ENCODE measurements around the gene NR5A2. TPM values are rescaled to one million over a fixed set of nuclear protein-coding genes. Genes with fewer than 3 reads are reported as not detected.
A peak's percentile ranks its signal among the peaks of the same experiment; 100 is the strongest.

Gene NR5A2
- total RNA-seq, 8 experiments from 2014 or later: 0.20 to 1.5 (median 0.96) TPM; not detected in 1

DNA sequence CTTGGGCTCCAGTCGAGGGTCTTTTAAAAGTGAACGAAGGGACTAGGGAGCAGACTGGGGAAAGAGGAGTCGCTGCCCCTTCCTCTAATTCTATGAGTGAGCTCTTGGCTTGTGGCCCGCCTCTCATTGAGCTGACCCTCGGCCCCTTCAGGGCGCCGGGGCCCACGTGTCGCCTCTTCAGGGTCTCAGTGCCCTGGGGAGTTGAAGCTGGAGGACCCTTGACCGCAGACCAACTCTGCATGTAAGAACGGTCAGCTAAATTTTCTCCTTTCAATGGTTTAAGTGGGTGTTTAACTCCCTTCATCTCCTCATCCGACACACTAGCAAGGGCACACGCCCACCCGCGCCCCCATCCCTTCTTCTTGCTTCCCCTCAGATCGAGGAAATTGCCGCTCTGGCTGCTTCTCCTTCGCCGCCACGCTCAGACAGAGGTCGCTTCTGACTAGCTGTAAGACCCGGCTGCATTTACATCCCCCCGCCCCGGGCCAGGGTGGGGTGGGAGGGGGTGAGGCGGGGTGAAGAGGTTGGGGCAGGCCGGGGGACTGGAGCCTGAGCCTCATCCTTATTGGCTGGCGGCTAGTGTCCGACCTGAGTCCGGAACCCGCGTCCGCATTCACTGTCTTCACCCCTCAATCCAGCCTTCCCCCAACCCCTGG, 10.9 kb downstream of the NR5A2 start:
- WGBS, 10 experiments: 0 to 60% (median 4%) methylated on average over 1 to 10 of the region's 32 CpGs; no CpG with 5 or more reads in 2 of the 10 experiments
- in situ Hi-C loops (cut with MboI; ENCODE audit: low pct_unique_long_range_greater_than_20kb in 2 of 9, low sequenced_read_pairs in 9 of 9, unreplicated experiment in 9 of 9): loop anchor here in 1 of 9 experiments (25.0 kb wide), 1 partner anchor 101 kb away; no protein-coding TSS in a partner anchor
- Histone ChIP-seq H3K4me1 (replicated peaks in 1 of 2) (peaks cover 26 to 48% of the 10 kb centered on the region in 2 donors), H3K27ac (no peak overlapping the region), H3K4me3 (peak overlapping the region; percentile 33 to 40 (median 37))
- peak in 5 of 8 experiments; percentile 49 to 75 (median 69) for ATAC-seq (replicated peaks in 6 of 8)

DNA sequence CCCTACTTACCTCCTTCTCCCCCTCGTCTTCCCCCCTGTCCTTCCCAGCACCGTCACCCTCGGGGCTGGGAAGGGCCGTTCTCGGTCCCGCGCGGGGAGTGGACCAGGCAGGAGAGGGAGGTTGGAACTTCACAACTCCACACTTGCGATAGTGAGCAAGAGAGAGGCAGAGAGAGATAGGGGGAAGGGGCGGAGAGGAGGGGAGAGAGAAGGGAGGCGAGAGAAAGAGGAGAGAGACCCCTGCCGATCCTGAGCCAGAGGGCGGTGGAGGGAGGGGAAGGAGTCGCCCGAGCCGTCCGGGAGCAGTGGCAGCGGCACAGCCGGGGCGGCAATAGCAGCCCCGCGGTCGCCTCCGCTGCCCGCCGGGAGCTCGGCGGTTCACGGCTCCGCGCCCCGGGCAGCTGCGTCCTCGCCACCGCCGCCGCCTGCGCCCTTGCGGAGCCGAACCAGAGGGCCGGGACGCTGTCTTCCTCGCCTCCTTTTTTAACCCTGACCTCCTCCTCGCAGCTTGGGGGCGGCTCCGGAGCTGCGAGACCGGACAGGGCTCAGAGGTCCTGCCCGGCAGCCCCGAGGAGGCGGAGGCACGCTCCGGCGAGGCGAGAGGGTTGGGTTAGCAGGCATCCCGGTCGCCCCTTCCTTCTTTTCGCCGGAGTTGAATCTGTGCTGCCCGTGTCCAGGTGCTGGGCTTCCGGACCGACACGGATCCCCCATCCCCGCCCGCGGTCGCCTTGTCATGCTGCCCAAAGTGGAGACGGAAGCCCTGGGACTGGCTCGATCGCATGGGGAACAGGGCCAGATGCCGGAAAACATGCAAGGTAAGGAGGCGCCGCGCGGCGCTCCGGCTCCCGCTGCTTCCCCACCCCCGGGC, 11.7 kb downstream of the NR5A2 start:
- ATAC-seq (replicated peaks in 6 of 8): peak; percentile 56 to 78 (median 72)
- WGBS, 10 experiments: 0 to 1% (median 0%) methylated on average over 1 to 27 of the region's 79 CpGs; no CpG with 5 or more reads in 5 of the 10 experiments
- H3K4me3 ChIP-seq: peak overlapping the region; percentile 33 to 40 (median 37)
- peaks cover 26 to 48% of the 10 kb centered on the region in 2 donors for H3K4me1 ChIP-seq (replicated peaks in 1 of 2)
- in situ Hi-C loops (cut with MboI; ENCODE audit: low pct_unique_long_range_greater_than_20kb in 2 of 9, low sequenced_read_pairs in 9 of 9, unreplicated experiment in 9 of 9): loop anchor here in 1 of 9 experiments (25.0 kb wide), 1 partner anchor 102 kb away; no protein-coding TSS in a partner anchor
- H3K27ac ChIP-seq: no peak overlapping the region

DNA sequence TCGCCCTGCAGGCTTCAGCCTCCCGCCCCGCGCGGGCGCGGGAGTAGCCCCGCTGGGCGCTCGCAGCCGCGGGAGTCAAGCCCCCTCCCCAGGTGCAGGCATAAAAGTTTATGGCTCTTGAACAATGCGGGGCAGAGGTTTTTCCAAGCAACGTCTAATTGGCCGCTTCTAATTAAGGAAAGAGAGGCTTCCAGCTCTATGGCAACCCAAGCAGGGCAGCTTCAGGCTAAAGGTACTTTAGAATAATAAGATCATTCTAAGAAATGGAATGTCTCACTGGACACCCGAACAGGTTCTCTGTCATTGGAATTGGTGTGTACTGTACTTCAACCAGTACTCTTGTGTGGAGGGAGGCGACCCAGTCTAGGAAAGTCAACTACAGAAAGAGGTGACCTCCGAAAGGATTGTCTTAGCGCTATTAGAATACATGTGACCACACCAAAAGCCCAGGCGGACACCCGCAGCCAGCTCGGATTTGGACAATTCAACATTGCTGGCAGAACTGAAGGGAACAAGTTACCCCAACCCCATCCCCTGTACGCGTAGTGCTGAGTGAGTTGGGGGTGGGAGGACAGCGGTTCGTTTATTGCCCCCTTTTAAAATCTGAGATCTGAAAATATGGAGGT, 12.5 kb downstream of the NR5A2 start:
- in situ Hi-C loops (cut with MboI; ENCODE audit: low pct_unique_long_range_greater_than_20kb in 2 of 9, low sequenced_read_pairs in 9 of 9, unreplicated experiment in 9 of 9): loop anchor here in 1 of 9 experiments (25.0 kb wide), 1 partner anchor 103 kb away; no protein-coding TSS in a partner anchor
- peak in 1 of 8 experiments; percentile 2 for ATAC-seq (replicated peaks in 6 of 8)
- Histone ChIP-seq H3K4me1 (replicated peaks in 1 of 2) (peaks cover 26 to 46% of the 10 kb centered on the region in 2 donors), H3K4me3 (peak overlapping the region; percentile 33 to 40 (median 37)), H3K27ac (no peak overlapping the region)
- WGBS, 10 experiments: 0 to 23% (median 4%) methylated on average over 1 to 11 of the region's 26 CpGs

DNA sequence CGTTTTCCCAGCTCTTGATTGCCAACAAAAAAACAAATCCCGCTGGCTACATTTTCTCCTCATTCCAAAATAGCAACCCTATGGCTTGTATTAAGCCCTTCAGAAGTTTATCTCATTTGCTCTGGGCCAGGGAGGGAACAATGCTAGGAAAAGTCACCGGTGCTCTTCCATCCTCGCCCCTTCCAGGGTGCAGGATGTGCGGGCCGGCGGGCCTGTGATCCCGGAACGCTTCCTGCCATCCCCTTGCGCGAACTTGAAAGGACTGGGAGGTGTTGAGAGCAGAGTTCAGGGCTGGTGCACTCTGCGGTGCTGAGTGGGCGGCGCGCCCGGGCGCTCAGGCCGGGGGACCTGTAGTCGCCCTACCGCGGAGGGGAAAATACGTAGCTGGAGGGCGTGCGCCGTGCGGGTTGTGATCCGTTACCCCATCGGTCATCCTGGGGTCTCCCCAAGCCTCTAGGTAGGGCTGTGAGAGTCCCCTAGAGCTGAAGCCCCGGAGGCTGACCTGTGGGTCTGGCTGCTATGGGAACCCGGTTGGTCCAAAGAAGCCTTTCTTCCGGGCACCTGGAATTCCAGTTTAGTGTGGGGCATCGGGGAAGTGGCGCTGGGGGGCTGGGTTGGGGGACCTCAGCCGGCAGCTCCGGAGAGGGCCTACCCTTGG, 13.1 kb downstream of the NR5A2 start:
- Histone ChIP-seq H3K27ac (no peak overlapping the region), H3K4me1 (replicated peaks in 1 of 2) (peaks cover 21 to 39% of the 10 kb centered on the region in 2 donors), H3K4me3 (peak overlapping the region in 2 of 5 donors; percentile 1)
- ATAC-seq (replicated peaks in 6 of 8): no peak
- in situ Hi-C loops (cut with MboI; ENCODE audit: low pct_unique_long_range_greater_than_20kb in 2 of 9, low sequenced_read_pairs in 9 of 9, unreplicated experiment in 9 of 9): loop anchor here in 1 of 9 experiments (25.0 kb wide), 1 partner anchor 103 kb away; no protein-coding TSS in a partner anchor
- 0 to 8% (median 0%) methylated on average over 1 to 28 of the region's 35 CpGs; no CpG with 5 or more reads in 2 of the 10 experiments for WGBS, 10 experiments

DNA sequence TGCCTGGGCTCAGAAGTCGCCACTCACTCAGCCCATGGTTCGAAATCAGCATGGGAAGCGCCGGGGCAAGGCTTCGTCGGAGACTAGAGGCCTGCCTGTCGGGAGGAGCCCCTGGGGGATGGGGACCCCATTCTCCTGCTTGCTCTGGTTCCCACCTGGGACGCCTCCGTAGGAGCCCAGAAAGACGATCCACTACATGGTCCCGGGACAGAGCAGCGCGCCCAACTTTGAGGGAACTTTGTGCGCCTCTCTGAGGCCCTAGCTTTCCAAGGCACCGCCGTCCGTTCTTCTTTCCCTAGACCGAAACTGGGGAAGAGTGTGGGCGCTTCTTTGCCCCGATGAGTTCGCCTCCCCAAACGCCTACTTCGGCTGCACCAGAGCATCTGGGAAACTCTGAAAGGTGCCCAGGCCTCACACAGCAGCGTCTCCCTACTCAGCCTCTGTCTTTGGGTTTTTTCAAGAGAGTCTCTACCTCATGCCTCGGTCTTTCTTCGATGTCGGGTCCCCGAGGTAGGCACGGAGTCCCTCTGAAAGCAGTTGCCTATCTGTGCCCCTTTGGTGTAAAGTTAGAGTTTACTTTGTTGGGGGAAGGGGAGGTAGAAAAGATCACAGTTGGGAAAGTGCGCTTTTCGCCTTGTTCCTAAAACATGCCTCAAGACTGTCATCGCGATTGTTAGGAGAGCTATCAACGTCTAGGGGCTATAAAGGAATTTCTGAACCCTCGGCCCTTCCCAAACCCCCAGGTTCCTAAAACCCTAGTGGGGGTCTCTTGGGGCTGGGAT, 14.0 kb downstream of the NR5A2 start:
- in situ Hi-C loops (cut with MboI; ENCODE audit: low pct_unique_long_range_greater_than_20kb in 2 of 9, low sequenced_read_pairs in 9 of 9, unreplicated experiment in 9 of 9): loop anchor here in 1 of 9 experiments (25.0 kb wide), 1 partner anchor 104 kb away; no protein-coding TSS in a partner anchor
- 7 to 40% (median 29%) methylated on average over 2 to 31 of the region's 35 CpGs; no CpG with 5 or more reads in 2 of the 10 experiments for WGBS, 10 experiments
- peaks cover 21 to 35% of the 10 kb centered on the region in 2 donors for H3K4me1 ChIP-seq (replicated peaks in 1 of 2)
- H3K27ac ChIP-seq: no peak overlapping the region
- no peak overlapping the region for H3K4me3 ChIP-seq
- no peak for ATAC-seq (replicated peaks in 6 of 8)

DNA sequence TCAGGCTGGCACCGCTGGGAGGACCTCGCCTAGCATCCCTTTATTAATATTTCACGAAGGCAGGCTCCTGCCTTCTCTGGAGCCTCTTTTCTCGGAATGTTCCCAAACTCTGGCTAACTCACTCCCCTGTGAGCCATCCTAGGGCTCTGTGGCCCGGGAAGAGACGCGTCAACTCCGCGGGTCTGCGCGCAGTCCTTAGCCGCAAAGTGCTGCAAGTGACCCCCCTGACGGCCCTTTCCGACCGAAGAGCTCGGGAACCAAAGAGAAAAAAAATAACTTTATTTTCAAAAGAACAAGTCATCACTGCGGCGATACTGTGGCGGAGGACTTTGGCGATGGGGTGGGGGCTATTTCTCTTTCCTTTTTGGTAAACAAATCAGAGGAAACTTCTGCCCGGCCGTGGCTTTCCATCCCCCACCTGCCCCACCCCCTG, 14.6 kb downstream of the NR5A2 start:
- peaks cover 21 to 35% of the 10 kb centered on the region in 2 donors for H3K4me1 ChIP-seq (replicated peaks in 1 of 2)
- H3K4me3 ChIP-seq: no peak overlapping the region
- in situ Hi-C loops (cut with MboI; ENCODE audit: low pct_unique_long_range_greater_than_20kb in 2 of 9, low sequenced_read_pairs in 9 of 9, unreplicated experiment in 9 of 9): loop anchor here in 1 of 9 experiments (25.0 kb wide), 1 partner anchor 105 kb away; no protein-coding TSS in a partner anchor
- H3K27ac ChIP-seq: no peak overlapping the region
- no peak for ATAC-seq (replicated peaks in 6 of 8)
- 0 to 19% (median 4%) methylated on average over 1 to 16 of the region's 22 CpGs; no CpG with 5 or more reads in 2 of the 10 experiments for WGBS, 10 experiments

DNA sequence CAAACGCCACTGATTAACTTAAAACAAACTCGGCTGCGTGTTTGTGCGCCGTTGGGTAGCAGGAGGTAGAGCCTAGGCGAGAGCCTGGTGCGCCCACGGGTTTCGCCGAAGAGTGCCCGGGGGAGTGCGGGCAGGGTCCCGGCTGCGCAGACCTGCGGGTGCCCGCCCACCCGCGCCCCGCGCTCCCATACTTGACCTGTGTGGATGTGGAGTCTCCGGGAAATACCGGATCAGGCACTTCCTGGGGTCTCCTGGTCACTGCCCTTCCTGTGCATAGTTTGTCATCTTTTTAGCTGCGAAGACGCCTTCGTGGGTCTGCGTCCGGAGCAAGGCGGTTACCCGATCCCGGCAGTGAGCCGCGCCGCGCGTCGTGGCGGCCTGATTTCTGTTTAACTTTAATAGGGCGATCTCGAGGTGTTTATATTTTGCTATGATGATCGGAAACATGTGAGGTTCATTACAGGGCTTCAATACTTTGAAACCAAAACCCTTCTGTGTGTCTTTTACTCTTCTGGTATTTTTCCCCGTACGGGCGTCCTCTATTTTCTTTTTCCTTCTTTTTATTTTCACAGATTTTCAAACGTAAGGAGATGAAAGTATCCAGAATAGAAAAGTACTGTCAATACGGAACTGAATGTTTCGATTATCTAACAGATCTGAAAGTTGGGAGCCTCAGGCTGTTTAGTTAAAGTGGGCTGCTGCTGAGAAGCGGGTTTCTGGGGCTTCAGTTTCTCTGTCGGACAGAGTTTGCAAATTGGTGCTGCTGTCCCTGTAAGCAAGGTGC, 15.2 kb downstream of the NR5A2 start:
- no peak overlapping the region for H3K27ac ChIP-seq
- H3K4me3 ChIP-seq: peak overlapping the region in 4 of 5 donors; percentile 1 to 8 (median 3)
- WGBS, 10 experiments: 0 to 21% (median 0%) methylated on average over 3 to 37 of the region's 48 CpGs; no CpG with 5 or more reads in 1 of the 10 experiments
- peak in 1 of 8 experiments; percentile 22 for ATAC-seq (replicated peaks in 6 of 8)
- in situ Hi-C loops (cut with MboI; ENCODE audit: low pct_unique_long_range_greater_than_20kb in 2 of 9, low sequenced_read_pairs in 9 of 9, unreplicated experiment in 9 of 9): loop anchor here in 1 of 9 experiments (25.0 kb wide), 1 partner anchor 105 kb away; no protein-coding TSS in a partner anchor
- H3K4me1 ChIP-seq (replicated peaks in 1 of 2): peaks cover 21 to 35% of the 10 kb centered on the region in 2 donors

DNA sequence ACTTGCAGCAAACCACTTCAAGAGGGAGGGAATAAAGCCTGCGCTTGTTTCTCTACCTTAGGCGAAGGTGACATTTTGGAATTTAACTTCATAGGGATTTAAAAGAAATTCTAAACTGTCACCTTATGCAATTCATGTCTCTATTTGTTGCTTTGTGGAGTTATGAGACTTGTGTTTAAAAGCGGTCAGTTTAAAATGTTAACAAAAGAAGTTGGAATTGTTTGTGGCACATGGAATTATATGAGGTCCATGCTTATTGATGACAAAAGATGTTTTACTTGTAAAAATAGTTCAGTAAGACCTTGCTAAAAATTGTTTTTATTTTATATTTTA, 15.8 kb downstream of the NR5A2 start:
- no peak for ATAC-seq (replicated peaks in 6 of 8)
- H3K27ac ChIP-seq: no peak overlapping the region
- in situ Hi-C loops (cut with MboI; ENCODE audit: low pct_unique_long_range_greater_than_20kb in 2 of 9, low sequenced_read_pairs in 9 of 9, unreplicated experiment in 9 of 9): loop anchor here in 1 of 9 experiments (25.0 kb wide), 1 partner anchor 106 kb away; no protein-coding TSS in a partner anchor
- WGBS, 10 experiments: 0 to 80% (median 7%) methylated on average over 1 to 3 of the region's 3 CpGs; no CpG with 5 or more reads in 1 of the 10 experiments
- peaks cover 18 to 30% of the 10 kb centered on the region in 2 donors for H3K4me1 ChIP-seq (replicated peaks in 1 of 2)
- no peak overlapping the region for H3K4me3 ChIP-seq

DNA sequence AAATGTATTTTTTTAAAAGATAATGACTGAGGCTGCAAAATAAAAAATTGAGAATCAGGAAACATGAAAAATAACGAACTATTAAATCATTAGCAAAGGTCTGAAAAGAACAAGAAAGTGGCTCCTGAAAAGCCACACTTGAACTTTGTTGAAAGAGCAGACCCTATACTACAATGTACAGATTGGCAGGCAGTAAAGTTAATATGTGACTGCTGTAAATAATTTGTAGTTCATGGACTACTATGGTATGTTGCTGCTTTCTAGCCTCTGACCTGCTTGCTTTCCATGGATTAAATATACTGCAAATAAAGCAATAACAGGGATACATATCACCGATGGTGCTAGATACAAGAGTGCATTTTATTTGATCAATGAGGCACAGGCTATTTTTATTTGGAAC, 18.6 kb downstream of the NR5A2 start:
- H3K4me3 ChIP-seq: no peak overlapping the region
- in situ Hi-C loops (cut with MboI; ENCODE audit: low pct_unique_long_range_greater_than_20kb in 2 of 9, low sequenced_read_pairs in 9 of 9, unreplicated experiment in 9 of 9): loop anchor here in 1 of 9 experiments (25.0 kb wide), 1 partner anchor 109 kb away; no protein-coding TSS in a partner anchor
- WGBS, 10 experiments: 40 to 88% (median 65%) methylated on average over 1 to 2 of the region's 2 CpGs
- H3K27ac ChIP-seq: no peak overlapping the region
- H3K4me1 ChIP-seq (replicated peaks in 1 of 2): peaks cover 7 to 13% of the 10 kb centered on the region in 2 donors
- no peak for ATAC-seq (replicated peaks in 6 of 8)

DNA sequence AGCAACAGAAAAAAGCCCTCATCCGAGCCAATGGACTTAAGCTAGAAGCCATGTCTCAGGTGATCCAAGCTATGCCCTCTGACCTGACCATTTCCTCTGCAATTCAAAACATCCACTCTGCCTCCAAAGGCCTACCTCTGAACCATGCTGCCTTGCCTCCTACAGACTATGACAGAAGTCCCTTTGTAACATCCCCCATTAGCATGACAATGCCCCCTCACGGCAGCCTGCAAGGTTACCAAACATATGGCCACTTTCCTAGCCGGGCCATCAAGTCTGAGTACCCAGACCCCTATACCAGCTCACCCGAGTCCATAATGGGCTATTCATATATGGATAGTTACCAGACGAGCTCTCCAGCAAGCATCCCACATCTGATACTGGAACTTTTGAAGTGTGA, 20.7 kb downstream of the NR5A2 start:
- ATAC-seq (replicated peaks in 6 of 8): peak in 4 of 8 experiments; percentile 38 to 93 (median 81)
- in situ Hi-C loops (cut with MboI; ENCODE audit: low pct_unique_long_range_greater_than_20kb in 2 of 9, low sequenced_read_pairs in 9 of 9, unreplicated experiment in 9 of 9): loop anchor here in 1 of 9 experiments (25.0 kb wide), 1 partner anchor 111 kb away; no protein-coding TSS in a partner anchor
- H3K27ac ChIP-seq: no peak overlapping the region
- no peak overlapping the region for H3K4me3 ChIP-seq
- WGBS, 10 experiments: 0 to 31% (median 14%) methylated on average over 1 to 4 of the region's 5 CpGs; no CpG with 5 or more reads in 5 of the 10 experiments
- H3K4me1 ChIP-seq (replicated peaks in 1 of 2): peaks cover under 1 to 2% of the 10 kb centered on the region in 2 donors
